Hindlimb muscle (tissue), 1 donor: ENCODE measurements around the gene SYCE1L. TPM values are rescaled to one million over a fixed set of nuclear protein-coding genes. Genes with fewer than 3 reads are reported as not detected.
"Not testable (repeated sequence)": the region's sequence is repeated elsewhere in the genome, so short reads cannot be mapped to it uniquely, and the experiment has no call there.

ENCODE experiments used
- DNase-seq: peaks from one replicate; pipeline ENCODE4 v3.0.0-alpha.2; 2013
- polyA plus RNA-seq: library from polyadenylated mRNA; unstranded; fragments of 120-200 nt; gene quantifications from one replicate; pipeline ENCODE4 v1.2.1, GENCODE V29; 2013; ENCODE audit not compliant: insufficient read length

The SYCE1L gene
- polyA plus RNA-seq, 1 donor: 4.5 TPM

GRCh38 chr16:77197747-77198146, 1.5 kb upstream of the SYCE1L start:
- DNase-seq: no peak

GRCh38 chr16:77206533-77206932, 7.3 kb downstream of the SYCE1L start:
- peak; percentile 44 for DNase-seq

- DNase-seq: peak; percentile 26
These were observed 7.8 kb downstream of the SYCE1L start for GRCh38 chr16:77207030-77207429.

- DNase-seq: no peak
These were observed 9.2 kb downstream of the SYCE1L start for GRCh38 chr16:77208382-77208781.

GRCh38 chr16:77211880-77212740, 12.9 kb downstream of the SYCE1L start:
- DNase-seq: peak; percentile 82

- DNase-seq: peak; percentile 56
These were observed 13.7 kb downstream of the SYCE1L start for GRCh38 chr16:77212741-77213541.

- no peak for DNase-seq
These were observed 14.4 kb downstream of the SYCE1L start for GRCh38 chr16:77213542-77214106.

DNA sequence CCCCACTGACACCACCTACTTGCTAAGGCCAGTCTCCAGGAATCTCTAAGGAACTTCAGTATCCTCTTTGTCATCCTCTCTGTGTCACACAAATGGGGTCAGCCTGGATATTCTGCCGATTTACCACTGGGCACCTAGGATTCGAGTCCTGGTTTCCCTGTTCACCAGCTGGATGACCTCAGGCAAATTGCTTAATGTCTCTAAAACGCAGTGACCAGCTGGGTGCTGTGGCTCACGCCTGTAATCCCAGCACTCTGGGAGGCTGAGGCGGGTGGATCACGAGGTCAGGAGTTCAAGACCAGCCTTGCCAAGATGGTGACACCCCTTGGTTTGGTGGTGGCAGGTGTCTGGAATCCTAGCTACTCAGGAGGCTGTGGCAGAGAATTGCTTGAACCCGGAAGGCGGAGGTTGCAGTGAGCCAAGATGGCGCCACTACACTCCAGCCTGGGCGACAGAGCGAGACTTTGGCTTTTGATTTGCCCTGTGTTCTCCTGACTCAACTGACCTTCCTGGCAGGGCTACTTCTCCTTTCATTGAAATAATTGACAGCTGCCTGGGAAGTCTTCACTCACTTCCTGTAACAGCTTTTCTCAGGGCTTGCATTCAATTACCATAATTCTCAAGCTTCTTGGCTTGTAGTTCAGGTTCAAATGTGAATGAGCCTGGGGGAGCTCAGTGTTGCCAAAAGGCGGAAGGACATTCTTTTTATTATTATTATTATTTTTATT, 15.4 kb downstream of the SYCE1L start:
- no peak for DNase-seq

DNA sequence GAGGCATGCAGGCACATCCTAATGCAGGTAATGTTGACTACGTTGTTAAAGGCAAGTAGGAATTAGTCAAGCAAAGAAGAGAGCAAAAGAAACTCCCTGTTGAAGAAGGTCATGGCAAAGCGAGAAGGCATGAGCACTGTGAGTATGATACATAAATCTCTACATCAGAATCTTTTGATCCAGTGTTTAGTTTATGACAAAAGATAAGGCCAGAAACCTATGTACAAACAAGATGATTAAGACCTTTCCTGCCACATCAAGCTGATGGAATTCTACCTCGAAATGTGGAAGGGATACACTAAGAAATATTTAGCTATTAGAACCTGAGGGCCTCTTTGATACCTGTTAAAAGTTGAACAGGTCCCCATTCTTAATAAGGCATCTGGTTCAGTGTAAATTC, 20.2 kb downstream of the SYCE1L start:
- no peak for DNase-seq

GRCh38 chr16:77220427-77220826, 21.2 kb downstream of the SYCE1L start:
- no peak for DNase-seq

DNA sequence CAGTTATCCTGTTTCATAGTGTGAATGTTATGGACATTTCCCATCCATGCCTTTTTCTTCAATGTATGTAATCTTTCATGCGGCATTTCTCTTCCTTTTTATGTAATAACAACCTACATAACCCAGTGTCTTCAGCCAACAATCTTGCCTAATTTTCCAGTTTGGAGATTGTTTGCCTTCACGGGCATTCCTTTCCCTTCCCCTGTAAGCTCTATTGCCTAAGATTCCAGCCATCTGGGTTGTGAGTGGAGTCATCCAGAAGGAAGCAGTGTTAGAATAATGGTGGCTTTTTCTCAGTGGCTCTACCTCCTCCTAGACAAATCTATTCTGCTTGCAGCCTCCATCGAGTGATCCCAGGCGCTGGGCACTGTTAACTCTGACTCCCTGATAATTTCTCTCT, 22.3 kb downstream of the SYCE1L start:
- DNase-seq: no peak

DNA sequence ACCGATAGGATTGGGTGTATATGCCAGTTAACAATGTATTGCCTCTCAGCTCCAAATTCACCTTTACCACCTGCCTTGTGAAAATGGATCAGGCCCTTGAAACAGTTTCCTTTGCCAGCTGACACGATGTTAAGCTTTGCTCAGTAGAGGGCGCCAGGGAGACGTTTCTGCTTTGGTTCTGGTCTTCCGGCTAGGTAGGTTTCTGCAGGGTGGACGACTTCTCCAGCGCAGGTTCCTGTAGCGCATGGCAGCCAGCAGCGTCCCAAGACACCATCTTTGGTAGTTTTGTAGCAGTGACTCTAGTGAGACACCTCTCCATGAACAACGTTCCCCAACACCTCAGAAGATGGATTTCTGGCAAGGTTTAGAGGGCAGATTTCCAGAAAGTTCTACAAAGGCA, 24.0 kb downstream of the SYCE1L start:
- DNase-seq: no peak

- no peak for DNase-seq
These were observed 26.0 kb downstream of the SYCE1L start for GRCh38 chr16:77225182-77225581.

- DNase-seq: no peak
These were observed 28.5 kb downstream of the SYCE1L start for GRCh38 chr16:77227745-77228144.

GRCh38 chr16:77231047-77231446, 31.8 kb downstream of the SYCE1L start:
- DNase-seq: no peak

GRCh38 chr16:77233799-77234519, 34.8 kb downstream of the SYCE1L start:
- DNase-seq: no peak

- no peak for DNase-seq
These were observed 35.4 kb downstream of the SYCE1L start for GRCh38 chr16:77234611-77235010.

DNA sequence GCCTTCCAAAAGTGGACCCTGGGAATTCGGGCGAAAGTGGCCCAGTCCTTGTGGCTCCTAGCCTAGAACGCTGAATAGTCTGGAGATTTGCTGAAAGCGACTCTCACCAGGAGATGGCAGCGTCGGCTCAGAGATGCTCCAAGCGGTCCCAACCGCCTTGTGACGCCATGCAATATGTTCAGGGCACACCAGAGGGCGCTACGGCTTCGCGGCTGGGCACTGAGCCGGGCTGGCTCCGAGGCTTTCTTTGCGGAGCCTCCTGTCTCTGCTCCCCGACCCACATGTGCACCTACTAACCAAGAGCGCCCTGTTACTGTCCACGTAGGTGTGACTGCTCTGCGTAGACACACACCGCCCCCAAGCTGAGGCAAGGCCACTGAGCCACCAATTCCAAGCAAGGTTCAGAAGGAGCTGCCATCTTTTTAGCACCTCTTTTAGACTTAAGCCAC, 36.9 kb downstream of the SYCE1L start:
- peak; percentile 88 for DNase-seq

- DNase-seq: no peak
These were observed 39.4 kb downstream of the SYCE1L start for GRCh38 chr16:77238593-77238992.

DNA sequence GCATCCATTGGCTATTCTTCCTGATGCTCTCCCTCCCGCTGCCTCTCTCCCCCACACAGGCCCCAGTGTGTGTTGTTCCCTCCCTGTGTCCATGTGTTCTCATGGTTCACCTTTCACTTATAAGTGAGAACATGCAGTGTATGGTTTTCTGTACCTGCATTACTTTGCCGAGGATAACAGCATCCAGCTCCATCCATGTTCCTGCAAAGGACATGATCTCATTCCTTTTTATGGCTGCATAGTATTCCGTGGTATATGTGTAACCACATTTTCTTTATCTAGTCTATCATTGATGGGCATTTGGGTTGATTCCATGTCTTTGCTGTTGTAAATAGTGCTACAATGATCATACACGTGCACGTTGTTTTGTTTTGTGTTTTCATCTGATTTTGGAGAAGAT, 43.3 kb downstream of the SYCE1L start:
- DNase-seq: not testable (repeated sequence)

- no peak for DNase-seq
These were observed 46.9 kb downstream of the SYCE1L start for GRCh38 chr16:77246150-77246549.

DNA sequence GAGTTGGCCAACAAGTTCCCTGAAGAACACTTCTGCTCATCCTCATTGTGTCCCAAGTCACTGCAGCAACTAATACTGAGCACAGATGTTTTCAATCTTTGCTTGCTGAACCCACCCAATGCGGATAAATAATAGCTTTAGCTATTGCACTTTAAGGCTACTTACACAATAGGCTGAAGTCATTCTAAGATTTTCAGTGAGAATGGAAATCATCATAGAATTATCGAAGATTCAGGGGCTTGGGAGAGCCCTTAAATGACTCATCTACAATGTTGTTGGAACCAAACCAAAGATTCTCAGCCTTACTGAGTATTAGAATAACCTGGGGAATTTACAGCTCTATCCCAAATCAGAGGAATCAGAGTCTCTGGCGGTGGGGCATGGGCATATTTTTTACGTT, 51.2 kb downstream of the SYCE1L start:
- peak; percentile 14 for DNase-seq
